Retina (tissue), 1 donor: Measurements from ENCODE around the gene APOB.

ENCODE experiments used
- DNase-seq: peaks from one replicate; pipeline ENCODE4 v3.0.0-alpha.2; 2016

Gene APOB

GRCh38 chr2:21017748-21018276, 26.1 kb downstream of the APOB start:
- no peak for DNase-seq

- DNase-seq = no peak
These were observed 28.6 kb downstream of the APOB start for GRCh38 chr2:21015281-21015645.

GRCh38 chr2:21014364-21015280, 29.3 kb downstream of the APOB start:
- no peak for DNase-seq

- DNase-seq = no peak
These were observed 30.6 kb downstream of the APOB start for GRCh38 chr2:21013043-21013816.

- no peak for DNase-seq
These were observed 31.3 kb downstream of the APOB start for GRCh38 chr2:21012557-21012937.

- DNase-seq = no peak
These were observed 31.9 kb downstream of the APOB start for GRCh38 chr2:21011876-21012556.

GRCh38 chr2:21011453-21011852, 32.4 kb downstream of the APOB start:
- no peak for DNase-seq

- peak; percentile 8 for DNase-seq
These were observed 32.9 kb downstream of the APOB start for GRCh38 chr2:21010813-21011439.

- no peak for DNase-seq
These were observed 34.1 kb downstream of the APOB start for GRCh38 chr2:21009662-21010225.

GRCh38 chr2:21008790-21009661, 34.8 kb downstream of the APOB start:
- DNase-seq = no peak

- no peak for DNase-seq
These were observed 35.7 kb downstream of the APOB start for GRCh38 chr2:21008014-21008789.

GRCh38 chr2:21007129-21008013, 36.5 kb downstream of the APOB start:
- DNase-seq = no peak

GRCh38 chr2:21006423-21007128, 37.3 kb downstream of the APOB start:
- no peak for DNase-seq

- DNase-seq = no peak
These were observed 38.0 kb downstream of the APOB start for GRCh38 chr2:21005700-21006422.

- DNase-seq = no peak
These were observed 38.7 kb downstream of the APOB start for GRCh38 chr2:21005111-21005699.

- no peak for DNase-seq
These were observed 39.7 kb downstream of the APOB start for GRCh38 chr2:21004181-21004572.

GRCh38 chr2:21003572-21004180, 40.2 kb downstream of the APOB start:
- no peak for DNase-seq
